SKM-1 (cell line): ENCODE results near the gene CLDN16.

Source experiments
- DNase-seq: peaks from one replicate; lab custom pipeline; 2025; ENCODE audit not compliant: unreplicated experiment; lab: John Stamatoyannopoulos, UW

The CLDN16 gene

GRCh38 chr3:190387578-190388213 lies at the start of gene CLDN16:
TSS of gene CLDN16 (plus strand) at chr3:190388163. CDS start at chr3:190388330, 167 bp downstream.
- no peak for DNase-seq

GRCh38 chr3:190338717-190339116 lies 49.2 kb upstream of the CLDN16 start:
- no peak for DNase-seq

DNA sequence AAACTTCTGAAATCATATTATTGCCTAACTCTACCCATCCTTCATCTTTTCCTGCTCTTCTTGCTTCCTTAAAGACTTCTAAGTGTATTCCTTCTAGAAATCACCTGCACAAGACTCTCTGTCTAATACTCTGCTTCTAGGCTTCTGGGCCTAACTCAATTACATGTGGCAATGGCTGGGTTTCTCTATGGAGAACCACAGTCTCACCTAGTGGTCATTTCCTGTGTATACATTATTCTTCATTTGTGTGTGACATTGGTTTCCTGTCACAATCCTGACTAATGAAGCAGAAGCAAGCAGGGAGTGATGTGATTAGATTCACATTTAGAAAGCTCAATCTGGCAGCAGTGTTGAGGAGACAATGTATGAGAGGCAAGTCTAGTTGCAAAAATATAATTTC lies 48.8 kb upstream of the CLDN16 start:
- no peak for DNase-seq

DNA sequence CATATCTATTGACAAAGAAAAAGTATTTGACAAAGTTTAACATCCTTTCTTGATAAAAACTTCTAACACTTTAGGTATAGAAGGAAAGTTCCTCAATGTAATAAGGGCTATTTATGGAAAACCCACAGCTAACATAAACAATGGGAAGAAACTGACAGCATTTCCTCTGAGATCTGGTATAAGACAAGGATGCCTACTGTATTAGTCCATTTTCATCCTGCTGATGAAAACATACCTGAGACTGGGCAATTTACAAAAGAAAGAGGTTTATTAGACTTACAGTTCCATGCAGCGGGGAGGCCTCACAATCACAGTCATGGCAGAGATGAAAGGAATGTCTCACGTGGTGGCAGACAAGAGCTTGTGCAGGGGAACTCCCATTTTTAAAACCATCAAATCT lies 47.9 kb upstream of the CLDN16 start:
- no peak for DNase-seq

GRCh38 chr3:190345027-190345821 lies 42.7 kb upstream of the CLDN16 start:
- DNase-seq = no peak

DNA sequence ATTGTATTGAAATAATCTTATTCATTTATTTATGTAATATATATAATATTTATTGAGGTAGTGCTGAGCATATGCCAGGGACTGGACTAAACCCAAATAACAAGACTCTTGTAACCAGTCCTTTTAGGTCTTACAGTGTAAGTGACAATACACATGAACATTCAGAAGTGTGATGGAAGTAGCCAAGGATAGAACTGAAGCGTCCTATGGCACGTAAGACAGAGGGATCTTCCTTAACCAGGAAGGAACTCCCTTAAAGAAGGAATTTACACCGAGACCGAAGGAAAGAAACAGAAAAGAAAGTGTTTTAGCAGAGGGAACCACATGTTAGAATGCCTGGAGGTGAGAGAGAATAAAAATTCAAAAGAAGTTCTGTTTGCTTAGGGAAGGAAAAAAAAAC lies 42.1 kb upstream of the CLDN16 start:
- DNase-seq = no peak

DNA sequence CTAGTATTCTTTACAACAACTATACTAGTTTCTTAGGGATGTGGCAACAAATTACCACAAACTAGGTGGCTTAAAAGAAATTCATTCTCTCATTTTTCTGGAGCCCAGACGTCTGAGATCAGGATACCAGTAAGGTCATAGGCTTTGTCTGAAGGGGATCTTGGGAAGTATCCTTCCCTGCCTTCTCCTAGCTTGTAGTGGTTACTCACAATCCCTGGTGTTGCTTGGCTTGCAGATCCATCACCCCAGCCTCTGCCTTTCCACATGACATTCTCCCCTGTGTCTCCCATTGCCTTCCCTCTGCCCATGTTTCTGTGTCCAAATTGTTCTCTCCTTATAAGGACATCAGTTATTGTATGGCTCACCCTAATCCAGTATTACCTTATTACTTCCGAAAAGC lies 41.4 kb upstream of the CLDN16 start:
- no peak for DNase-seq

GRCh38 chr3:190352861-190353457 lies 35.0 kb upstream of the CLDN16 start:
- no peak for DNase-seq

DNA sequence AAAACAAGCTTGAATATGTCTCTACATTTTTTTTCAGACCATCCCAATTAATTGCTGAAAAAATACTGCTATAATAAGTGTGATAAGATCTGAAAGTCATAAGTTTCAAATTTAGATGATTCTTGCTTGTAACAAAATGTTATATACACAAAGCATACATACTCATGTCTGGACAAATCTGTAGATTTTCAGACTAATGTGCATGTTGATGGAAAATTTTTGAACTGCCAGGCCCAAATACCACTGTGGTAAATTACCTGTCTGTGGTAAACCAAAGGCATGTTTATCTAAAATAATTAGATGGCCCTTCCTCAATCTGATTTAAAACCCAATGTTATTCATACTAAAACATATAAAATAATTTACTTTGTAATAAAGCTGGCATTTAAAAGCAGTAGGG lies 31.7 kb upstream of the CLDN16 start:
- DNase-seq = no peak

DNA sequence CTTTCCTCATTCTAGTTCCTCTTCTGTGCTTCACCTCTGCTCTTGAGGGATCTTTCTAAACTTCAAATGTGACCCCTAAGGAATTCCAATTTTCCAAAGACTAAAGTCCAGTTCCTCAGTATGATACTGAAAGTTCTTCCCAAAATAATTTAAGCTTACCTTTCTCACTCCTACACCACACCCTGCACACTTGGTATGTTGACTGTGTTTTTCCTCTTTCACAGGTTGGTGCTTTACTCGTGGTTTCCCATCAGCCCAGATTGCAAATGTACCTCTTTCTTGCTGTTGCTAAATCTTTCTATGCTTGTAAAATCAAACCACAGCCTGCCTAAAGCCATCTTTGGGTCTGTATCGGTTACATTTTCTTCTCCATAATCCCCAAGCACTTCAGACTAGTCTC lies 30.5 kb upstream of the CLDN16 start:
- no peak for DNase-seq

- no peak for DNase-seq
These were observed 28.1 kb upstream of the CLDN16 start for GRCh38 chr3:190359813-190360212.

DNA sequence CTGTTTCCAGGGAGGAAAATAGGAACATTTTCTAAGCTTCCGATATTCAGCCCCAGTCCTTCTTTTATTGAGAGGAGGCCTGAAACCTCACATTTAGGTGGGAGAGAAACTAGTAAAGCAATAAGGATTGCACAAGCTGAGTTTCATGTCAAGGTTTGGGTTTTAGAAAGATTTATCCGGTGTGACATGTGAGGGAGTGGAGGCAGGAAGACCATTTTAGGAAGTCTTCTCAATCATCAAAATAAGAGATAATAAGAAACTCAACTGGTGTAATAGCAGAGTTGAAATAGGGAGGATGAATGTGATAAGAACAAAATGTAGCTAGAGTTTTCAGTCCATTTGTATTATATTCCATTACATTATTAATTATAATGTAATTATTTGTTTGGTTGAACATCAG lies 27.7 kb upstream of the CLDN16 start:
- DNase-seq = no peak

GRCh38 chr3:190361791-190362190 lies 26.2 kb upstream of the CLDN16 start:
- no peak for DNase-seq

DNA sequence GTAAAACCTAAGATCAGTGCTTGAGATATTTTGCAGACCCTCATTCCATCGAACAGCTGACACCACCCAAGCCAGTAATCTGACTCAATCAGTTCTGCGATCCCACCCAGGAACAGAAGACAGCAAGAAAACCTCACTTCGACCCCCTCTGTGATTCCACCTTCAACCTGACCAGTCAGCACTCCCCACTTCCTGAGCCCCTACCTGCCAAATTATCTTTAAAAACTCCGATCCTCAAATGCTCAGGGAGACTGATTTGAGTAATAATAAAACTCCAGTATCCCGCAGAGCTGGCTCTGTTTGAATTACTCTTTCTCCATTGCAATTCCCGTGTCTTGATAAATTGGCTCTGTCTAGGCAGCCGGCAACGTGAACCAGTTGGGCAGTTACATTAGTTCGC lies 25.7 kb upstream of the CLDN16 start:
- no peak for DNase-seq

- DNase-seq = no peak
These were observed 21.8 kb upstream of the CLDN16 start for GRCh38 chr3:190366133-190366532.

DNA sequence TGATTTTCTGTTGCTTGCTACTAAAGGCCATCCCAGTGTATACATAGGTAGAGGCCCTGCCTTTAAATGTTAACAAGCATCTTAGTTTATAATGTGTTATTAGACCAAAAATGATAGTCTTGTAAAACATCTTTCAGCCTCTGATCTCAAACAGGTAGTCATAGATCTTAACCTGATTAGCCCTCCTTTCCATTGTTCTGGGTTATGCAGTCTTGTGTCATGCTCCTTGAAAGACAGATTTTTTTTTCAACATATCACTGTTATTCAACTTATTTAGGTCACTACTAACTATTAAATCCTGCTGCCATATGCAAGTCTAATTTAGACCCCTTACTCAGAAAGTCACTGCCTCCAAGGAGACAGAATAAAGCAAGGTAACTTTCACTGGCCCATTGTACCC lies 19.1 kb upstream of the CLDN16 start:
- no peak for DNase-seq

DNA sequence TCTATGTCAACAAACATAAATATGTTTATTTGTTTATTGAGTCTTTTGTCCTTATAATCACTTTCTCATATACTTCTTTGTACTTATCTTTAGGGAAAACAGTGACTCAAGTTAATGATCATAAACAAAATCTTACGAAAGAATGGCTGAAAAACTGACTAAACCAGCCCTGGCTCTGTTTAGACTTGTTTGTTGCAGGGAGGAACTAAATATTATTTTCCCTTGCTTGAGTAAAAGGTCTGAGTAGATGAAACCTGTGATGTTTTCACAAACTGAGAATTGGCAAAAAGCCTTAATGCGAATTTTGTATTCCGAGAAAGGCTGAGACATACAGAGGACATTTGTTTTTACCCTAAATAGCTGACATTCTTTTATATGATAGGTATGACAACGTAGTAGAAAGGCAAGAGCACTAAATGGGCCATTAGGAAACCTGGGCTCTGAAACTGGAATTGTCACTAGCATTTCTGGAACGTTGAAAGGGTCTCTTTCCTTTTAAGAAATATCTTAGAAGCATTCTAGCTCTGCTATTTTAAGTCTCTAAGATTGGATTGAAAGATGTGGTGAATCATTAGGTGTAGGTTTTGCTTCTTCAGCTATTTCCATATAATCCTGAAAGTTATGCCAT lies 18.2 kb upstream of the CLDN16 start:
- DNase-seq = no peak

GRCh38 chr3:190370369-190370768 lies 17.6 kb upstream of the CLDN16 start:
- no peak for DNase-seq

- no peak for DNase-seq
These were observed 16.8 kb upstream of the CLDN16 start for GRCh38 chr3:190371152-190371551.

DNA sequence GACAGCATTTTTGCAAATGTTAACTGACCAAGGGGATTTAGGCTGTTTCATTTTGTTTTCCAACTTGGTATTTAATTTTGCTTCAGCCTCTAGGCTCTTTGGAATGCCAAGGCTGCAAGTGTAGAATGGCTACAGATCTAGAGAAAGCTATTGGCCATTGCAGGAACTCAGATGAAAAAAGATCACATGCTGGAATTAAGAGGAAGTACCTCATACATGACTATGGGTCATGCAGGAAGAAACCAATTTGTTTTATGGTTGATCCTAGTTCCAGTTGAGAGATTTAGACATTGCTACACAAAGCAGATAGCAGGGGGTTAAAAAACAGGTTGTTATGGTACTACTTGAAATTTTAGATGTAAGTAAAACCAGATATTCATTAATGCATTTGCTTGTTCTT lies 12.7 kb upstream of the CLDN16 start:
- no peak for DNase-seq

DNA sequence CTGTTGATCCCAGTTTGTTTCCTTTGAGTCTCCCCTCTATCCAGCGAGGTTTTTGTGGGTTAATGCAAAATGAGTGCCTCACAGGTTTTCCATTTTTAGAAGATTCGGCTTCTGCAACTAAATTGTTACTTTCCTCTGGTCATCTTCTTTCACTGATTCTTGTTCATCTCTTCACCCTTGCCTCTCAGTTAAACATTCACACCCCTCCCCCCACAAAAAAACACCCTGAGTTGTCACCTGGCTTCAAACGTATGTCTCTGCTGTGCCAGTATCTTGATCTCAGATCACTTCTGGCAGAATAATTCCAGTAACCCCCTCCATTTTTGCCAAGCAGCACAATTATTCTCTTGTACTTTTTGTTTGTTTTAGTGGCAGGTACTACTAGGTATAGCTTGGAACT lies 12.3 kb upstream of the CLDN16 start:
- DNase-seq = no peak
